NCI-H2107 treated with DMSO at 0.1 percent for 48 hours (cell line): ENCODE results near the gene UGT1A3.
"Not testable (repeated sequence)": the region's sequence is repeated elsewhere in the genome, so short reads cannot be mapped to it uniquely, and the experiment has no call there.

ENCODE experiments used
- DNase-seq: peaks from one replicate; lab custom pipeline; 2025; ENCODE audit not compliant: unreplicated experiment; lab: John Stamatoyannopoulos, UW

Gene UGT1A3

DNA sequence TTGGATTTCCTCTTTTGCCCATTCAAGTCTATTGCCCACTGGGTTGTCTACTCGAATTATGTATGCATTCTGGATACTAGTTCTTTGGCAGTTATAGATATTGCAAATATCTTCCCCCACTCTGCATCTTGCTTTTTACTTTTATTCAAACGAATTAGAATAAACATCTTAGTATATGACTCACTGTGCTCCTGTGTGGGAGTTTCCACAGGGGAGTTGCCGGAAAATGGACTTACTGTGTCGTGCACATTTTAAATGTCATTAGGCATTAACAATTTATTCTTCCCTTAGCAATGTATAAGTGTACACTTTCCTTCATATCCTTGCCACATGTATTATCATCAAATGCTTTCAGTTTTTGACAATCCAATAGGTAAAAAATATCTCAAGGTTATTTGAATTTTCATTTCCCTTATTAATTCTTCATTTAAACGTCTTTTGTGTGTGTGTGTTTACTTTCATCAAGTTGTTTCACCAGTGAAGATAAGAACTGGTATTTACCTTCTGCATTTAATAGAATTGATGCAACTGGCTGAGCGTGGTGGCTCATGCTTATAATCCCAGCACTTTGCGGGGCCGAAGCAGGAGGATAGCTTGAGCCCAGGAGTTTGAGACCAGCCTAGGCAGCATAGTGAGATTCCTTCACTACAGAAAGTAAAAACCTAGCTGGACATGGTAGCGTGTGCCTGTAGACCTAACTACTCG lies 20.8 kb upstream of the UGT1A3 start:
- no peak for DNase-seq

DNA sequence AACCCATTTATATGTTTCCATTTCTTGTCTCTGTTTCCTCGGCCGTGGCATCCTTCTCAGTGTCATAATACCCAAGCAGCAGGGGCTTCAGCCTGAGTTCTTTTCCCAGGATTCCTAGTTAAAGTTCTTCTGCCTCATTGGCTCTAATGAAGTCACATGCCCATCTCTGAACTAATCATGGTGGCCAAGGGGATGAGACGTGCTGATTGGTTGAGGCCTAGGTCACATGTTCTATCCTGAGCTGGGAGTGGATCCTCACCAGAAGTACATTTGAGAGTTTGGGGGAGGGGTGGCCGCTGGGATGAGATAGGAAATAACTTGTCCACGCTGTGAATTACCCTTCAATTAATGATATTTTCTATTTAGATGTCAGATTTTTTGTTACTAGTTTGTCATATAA lies 19.9 kb upstream of the UGT1A3 start:
- DNase-seq = no peak

DNA sequence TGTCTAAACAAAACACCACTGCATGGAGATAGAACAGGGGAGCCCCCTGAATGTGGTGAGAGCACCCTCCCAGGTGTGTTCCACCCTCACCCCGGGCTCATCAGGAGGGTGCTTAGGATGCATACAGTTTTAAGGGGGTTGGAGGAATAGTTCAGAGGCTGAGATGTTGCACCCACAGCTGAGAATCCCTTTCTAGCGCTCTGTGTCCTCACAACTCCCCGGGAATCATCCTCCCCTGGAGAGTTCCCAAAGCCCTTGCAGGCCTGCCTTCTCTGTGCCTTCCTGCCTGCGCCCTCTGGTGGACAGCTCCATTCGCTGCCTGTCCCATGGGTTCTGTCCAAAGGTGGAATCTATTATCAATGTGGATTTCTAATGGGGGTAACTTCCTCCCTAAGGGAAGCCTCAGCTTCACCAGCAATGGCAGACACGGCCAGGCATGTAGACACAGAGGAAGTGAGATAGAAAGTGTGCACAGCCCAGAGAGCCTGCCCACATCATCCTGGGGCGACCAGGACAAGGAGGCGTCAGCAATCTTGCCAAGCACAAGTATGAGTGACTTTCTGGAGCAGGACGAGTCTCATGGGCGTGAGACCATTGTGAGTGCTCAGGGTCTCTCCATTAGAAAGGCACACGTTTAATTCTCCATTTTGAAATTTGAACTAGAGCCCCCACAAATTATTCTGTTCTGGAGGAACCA lies 17.4 kb upstream of the UGT1A3 start:
- peak; percentile 22 for DNase-seq

DNA sequence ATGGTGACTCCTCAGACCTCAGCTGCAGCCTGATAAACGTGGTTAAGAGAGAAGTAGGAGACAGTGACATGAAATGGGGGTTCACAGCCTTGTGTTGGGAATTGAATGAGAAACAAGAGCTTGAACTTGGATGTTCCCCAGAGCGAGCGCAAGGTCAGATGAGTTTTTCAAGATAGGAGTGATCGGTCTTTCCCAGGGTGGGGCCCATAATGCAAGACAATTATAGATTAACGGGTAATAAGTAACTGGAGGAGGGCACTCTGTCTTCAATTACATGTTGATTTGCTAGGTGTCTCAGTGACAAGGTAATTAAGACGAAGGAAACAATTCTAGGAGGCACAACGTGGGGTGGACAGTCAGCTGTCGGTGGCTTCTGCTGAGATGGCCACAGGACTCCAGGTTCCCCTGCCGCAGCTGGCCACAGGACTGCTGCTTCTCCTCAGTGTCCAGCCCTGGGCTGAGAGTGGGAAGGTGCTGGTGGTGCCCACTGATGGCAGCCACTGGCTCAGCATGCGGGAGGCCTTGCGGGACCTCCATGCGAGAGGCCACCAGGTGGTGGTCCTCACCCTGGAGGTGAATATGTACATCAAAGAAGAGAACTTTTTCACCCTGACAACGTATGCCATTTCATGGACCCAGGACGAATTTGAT lies 16.1 kb upstream of the UGT1A3 start, which contains the start of gene UGT1A5:
UGT1A5 (plus strand) TSS at position 297 of the 651 bp plus-strand sequence; CDS start at position 382, 85 bp downstream.
- DNase-seq = no peak

DNA sequence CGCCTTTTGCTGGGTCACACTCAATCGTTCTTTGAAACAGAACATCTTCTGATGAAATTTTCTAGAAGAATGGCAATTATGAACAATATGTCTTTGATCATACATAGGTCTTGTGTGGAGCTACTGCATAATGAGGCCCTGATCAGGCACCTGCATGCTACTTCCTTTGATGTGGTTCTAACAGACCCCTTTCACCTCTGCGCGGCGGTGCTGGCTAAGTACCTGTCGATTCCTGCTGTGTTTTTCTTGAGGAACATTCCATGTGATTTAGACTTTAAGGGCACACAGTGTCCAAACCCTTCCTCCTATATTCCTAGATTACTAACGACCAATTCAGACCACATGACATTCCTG lies 15.6 kb upstream of the UGT1A3 start:
- no peak for DNase-seq

DNA sequence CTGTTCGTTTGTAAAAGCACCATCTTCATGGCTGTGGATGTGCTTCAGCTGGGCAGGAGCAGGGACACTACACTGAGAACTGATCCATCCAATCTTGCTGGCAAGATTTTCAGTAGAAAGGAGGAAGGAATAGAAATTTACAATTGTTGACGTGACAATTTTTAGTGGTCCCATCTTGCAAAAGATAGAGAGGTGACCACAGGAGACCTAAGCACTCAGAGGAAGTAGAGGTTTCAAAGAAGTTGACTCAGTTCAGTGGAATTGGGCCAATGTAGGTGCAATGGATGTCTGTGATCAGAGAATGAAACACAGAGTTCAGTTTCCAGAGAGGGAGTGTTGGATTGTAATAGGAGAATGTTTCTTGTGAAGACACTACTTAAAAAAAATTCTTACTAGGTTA lies 14.7 kb upstream of the UGT1A3 start:
- no peak for DNase-seq

DNA sequence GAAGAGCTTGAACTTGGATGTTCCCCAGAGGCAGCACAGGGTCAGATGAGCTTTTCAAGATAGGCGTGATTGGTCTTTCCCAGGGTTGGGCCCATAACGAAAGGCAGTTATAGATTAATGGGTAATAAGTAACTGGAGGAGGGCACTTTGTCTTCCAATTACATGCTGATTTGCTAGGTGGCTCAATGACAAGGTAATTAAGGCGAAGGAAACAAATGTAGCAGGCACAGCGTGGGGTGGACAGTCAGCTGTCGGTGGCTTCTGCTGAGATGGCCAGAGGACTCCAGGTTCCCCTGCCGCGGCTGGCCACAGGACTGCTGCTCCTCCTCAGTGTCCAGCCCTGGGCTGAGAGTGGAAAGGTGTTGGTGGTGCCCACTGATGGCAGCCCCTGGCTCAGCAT lies 10.3 kb upstream of the UGT1A3 start, which contains the start of gene UGT1A4:
UGT1A4 (plus strand) TSS at position 185 of the 400 bp plus-strand sequence; CDS start at position 270, 85 bp downstream.
- DNase-seq = no peak

DNA sequence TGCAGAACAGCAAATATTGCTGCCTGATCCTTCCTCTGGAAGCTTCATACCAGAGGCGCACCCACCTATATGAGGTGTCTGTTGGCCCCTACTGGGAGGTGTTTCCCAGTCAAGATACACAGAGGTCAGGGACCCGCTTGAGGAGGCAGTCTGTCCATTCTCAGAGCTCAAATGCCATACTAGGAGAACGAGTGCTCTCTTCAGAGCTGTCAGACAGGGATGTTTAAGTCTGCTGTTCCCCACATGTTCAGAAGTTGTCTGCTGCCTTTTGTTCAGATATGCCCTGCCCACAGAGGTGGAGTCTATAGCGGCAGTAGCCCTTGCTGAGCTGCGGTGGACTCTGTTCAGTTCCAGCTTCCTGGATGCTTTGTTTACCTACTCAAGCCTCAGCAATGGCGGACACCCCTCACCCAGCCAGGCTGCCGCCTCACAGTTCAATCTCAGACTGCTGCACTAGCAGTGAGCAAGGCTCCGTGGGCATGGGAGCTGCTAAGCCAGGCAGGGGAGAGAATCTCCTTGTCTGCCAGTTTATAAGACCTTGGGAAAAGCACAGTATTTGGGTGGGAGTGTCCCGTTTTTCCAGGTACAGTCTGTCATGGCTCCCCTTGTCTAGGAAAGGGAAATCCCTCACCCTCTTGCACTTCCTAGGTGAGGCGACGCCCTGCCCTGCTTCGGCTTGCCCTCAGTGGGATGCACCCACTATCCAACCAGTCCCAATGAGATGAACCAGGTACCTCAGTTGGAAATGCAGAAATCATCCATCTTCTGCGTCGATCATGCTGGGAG lies 8.2 kb downstream of the UGT1A3 start:
- not testable (repeated sequence) for DNase-seq

DNA sequence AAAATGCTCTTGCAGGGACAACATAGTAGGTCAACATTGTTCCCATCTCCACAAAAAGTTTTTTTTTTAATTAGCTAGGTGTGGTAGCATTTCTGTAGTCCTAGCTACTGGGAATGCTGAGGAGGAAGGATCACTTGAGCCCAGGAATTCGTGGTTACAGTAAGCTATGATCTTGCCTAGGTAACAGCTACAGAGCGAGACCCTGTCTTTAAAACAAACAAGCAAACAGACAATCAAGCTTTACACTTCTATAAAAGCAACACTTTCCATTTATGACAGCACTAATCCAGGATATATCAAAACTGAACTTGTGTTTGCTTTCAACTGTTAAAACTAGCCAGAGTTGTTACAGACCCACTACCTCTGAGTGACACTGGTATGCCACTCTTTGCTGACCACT lies 12.0 kb downstream of the UGT1A3 start:
- DNase-seq = no peak

DNA sequence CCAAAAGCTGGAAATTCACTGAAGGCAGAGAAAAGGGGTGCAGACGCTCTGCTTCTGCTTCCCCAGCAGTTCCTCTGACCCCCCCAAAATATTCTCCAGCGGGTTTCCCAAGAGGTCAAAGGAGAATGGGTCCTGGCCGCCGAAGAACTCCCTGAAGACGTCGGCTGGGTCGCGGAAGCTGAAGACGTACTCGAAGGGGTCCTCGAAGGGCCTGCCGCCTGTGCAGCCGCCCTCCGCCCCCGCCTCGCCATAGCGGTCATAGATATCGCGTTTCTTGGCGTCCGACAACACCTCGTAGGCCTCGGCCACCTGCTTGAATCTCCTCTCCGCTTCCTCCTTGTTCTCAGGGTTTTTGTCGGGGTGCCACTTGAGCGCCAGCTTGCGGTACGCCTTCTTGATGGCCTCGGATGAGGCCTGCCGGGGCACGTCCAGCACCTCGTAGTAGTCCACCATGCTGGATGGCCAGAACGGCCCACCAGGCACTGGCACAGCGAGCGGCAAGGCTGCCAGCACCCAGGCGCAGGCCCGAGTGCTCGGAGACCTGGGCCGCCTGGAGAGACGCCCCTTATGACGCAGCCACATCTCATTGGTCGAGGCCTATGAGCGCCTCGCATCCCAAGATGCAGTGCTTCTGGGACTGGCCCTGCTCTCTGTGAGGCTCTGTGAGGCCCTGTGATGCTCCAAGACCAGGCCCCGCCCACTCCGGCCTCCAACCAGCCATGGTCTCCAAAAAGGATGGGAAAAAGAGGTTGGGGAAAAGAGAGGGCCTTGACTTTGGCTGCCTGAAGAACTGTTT lies 14.8 kb downstream of the UGT1A3 start:
- no peak for DNase-seq

DNA sequence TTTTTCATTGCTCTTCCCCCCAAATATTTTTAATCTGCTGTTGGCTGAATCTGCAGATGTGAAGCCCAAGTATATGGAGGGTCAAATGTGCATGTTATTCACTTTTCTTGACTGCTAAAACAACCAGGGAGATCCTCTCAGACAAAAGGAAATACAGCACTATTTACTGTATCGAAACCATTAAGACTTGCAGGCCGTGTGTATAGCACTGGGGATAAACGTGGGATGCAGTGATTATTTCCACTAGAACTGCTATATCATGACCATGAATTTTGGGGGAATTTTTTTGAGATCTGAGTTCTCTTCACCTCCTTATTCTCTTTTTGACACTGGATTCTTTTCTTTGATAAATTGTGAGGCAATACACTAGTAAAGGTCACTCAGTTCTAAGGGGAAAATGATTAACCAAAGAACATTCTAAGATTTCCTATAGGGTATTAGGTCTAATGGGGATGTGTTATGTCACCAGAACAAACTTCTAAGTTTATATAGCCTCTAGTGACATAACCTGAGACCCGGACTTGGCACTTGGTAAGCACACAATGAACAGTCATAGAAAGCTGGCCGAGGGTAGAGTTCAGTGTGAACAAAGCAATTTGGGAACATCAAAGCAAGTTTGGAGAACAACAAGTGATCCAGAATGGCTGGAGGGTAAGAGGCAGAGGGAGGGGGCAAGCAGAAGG lies 16.4 kb downstream of the UGT1A3 start:
- DNase-seq = no peak

DNA sequence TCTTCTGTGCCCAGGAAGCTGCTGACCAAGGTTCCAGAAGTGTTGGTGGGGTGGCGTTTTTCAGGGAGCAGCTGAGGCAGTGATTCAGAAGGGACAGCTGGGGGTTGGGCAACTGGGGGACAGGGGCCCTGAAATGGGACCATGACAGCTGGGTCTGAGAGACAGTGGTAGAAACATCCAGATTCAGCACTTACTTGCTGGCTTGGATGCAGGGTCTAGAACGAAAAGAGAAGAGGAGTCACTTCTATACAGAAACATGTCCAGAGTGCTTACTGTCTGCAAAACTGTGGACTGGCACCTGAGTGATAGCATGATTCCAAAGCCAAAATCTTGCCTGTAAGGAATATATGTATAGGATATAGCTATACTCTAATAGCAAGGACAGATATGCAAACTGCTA lies 17.0 kb downstream of the UGT1A3 start:
- DNase-seq = not testable (repeated sequence)

DNA sequence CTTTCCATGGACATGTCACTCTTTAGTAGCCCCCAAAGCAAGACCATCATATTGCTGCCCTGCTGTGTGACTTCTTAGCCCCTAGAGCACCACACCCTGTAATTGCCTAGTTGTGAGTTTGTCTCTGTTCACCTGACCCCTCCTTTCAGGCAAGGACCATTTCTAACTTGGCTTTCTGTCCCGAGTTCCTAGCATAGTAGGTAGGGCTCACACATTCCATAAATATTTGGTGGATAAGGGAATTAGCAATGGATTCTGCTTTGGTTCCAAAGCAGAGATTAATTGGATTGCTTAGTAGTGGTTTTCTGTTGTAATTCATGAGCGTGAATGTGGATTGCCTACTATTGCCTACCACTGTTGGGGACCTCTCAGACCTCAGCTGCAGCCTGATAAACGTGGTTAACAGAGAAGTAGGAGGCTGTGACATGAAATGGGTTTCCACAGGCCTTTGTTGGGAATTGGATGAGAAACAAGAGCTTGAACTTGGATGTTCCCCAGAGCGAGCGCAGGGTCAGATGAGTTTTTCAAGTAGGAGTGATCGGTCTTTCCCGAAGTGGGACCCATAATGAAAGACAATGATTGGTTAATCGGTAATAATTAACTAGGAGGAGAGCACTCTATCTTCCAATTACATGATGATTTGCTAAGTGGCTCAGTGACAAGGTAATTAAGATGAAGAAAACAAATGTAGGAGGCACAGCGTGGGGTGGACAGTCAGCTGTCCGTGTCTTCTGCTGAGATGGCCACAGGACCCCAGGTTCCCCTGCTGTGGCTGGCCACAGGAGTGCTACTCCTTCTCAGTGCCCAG lies 17.8 kb downstream of the UGT1A3 start:
- no peak for DNase-seq

DNA sequence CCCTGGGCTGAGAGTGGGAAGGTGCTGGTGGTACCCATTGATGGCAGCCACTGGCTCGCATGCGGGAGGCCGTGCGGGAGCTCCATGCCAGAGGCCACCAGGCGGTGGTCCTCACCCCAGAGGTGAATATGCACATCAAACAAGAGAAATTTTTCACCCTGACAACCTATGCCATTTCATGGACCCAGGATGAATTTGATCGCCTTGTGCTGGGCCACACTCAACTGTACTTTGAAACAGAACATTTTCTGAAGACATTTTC lies 18.4 kb downstream of the UGT1A3 start:
- DNase-seq = no peak

DNA sequence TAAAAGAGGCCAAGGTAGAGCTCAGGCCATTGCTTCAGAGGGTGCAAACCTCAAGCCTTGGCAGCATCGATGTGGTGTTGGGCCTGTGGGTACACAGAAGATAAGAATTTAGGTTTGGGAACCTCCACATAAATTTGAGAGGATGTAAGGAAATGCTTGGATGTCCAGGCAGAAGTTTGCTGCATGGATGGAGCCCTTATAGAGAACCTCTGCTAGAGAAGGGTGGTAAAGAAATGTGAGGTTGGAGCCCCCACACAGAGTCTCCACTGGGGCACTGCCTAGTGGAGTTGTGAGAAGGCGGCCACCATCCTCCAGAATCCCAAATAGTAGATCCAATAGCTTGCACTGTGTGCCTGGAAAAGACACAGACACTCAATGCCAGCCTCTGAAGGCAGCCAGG lies 21.8 kb downstream of the UGT1A3 start:
- DNase-seq = not testable (repeated sequence)

DNA sequence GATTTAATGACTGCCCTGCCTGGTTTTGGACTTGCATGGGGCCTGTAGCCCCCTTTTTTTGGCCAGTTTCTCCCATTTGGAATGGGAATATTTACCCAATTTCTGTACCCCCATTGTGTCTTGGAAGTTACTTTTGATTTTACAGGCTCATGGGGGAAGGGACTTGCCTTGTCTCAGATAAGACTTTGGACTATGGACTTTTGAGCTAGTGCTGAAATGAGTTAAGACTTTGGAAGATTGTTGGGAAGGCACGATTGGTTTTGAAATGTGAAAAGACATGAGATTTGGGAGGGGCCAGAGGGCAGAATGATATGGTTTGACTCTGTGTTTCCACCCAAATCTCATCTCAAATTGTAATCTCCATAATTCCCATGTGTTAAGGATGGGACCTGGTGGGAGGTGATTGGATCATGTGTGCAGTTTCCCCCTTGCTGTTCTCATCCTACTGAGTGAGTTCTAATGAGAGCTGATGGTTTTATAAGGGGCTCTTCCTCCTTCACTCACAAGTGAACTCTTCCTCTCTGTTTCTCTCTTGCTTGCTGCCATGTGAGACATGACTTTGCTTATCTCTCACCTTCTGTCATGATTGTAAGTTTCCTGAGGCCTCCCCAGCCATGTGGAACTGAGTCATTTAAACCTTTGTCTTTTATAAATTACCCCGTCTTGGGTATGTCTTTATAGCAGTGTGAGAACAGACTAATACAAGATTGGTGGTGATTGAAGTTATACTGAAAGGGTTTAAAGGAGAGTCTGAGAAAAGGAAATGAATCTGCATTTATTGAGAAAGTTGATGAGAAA lies 22.6 kb downstream of the UGT1A3 start:
- not testable (repeated sequence) for DNase-seq

DNA sequence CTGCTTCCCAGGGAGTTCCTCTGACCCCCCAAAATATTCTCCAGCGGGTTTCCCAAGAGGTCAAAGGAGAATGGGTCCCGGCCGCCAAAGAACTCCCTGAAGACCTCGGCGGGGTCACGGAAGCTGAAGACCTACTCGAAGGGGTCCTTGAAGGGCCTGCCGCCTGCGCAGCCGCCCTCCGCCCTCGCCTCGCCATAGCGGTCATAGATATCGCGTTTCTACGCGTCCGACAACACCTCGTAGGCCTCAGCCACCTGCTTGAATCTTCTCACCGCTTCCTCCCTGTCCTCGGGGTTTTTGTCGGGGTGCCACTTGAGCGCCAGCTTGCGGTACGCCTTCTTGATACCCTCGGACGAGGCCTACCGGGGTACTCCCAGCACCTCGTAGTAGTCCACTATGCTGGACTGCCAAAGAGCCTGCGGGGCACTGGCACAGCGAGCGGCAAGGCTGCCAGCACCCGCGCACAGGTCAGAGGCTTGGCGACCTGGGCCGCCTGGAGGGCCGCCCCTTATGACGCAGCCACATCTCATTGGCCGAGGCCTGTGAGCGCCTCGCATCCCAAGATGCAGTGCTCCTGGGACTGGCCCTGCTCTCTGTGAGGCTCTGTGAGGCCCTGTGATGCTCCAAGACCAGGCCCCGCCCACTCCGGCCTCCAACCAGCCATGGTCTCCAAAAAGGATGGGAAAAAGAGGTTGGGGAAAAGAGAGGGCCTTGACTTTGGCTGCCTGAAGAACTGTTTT lies 26.2 kb downstream of the UGT1A3 start:
- DNase-seq = no peak
